GM12864 (cell line): ENCODE measurements around the gene PRKG1.

Experiments
- DNase-seq: peaks from one replicate; pipeline ENCODE4 v3.0.0-alpha.2; 2011; ENCODE audit warnings: low read depth
- H3K4me3 ChIP-seq: 2 replicates; pipeline ENCODE4 v1.5.1; 2011; ENCODE audit warnings: mild to moderate bottlenecking, low read depth, low read length, control low read depth
- CTCF ChIP-seq: IDR thresholded peaks from 2 replicates; pipeline ENCODE4 v1.5.1; 2011; ENCODE audit warnings: low read depth, mild to moderate bottlenecking, moderate library complexity, low read length, control low read depth, inconsistent platforms; ENCODE audit errors: missing control alignments

Gene PRKG1

GRCh38 chr10:51804866-51805265 is 730.6 kb downstream of the PRKG1 start:
- DNase-seq, result no peak
- TF ChIP-seq CTCF, result no peak
- H3K4me3 ChIP-seq, result no peak overlapping the region

GRCh38 chr10:51806079-51806835 is 732.0 kb downstream of the PRKG1 start:
- DNase-seq, result no peak
- H3K4me3 ChIP-seq, result no peak overlapping the region
- TF ChIP-seq CTCF, result no peak

GRCh38 chr10:51808187-51808586 is 733.9 kb downstream of the PRKG1 start:
- DNase-seq, result no peak
- no peak overlapping the region for H3K4me3 ChIP-seq
- TF ChIP-seq CTCF, result no peak

GRCh38 chr10:51815723-51816122 is 741.4 kb downstream of the PRKG1 start:
- no peak overlapping the region for H3K4me3 ChIP-seq
- TF ChIP-seq CTCF, result no peak
- no peak for DNase-seq

- no peak for DNase-seq
- TF ChIP-seq CTCF, result no peak
- no peak overlapping the region for H3K4me3 ChIP-seq
Measured at GRCh38 chr10:51821045-51821444, 746.8 kb downstream of the PRKG1 start.

- TF ChIP-seq CTCF, result no peak
- no peak overlapping the region for H3K4me3 ChIP-seq
- DNase-seq, result no peak
Measured at GRCh38 chr10:51821745-51822144, 747.5 kb downstream of the PRKG1 start.
